ENCODE results near the gene METTL5. TPM values are rescaled to one million over a fixed set of nuclear protein-coding genes. Genes with fewer than 3 reads are reported as not detected.

METTL5 gene
- total and polyA plus RNA-seq, 9 of the 15 experiments (the other 6 are each of a cell fraction or from before 2014, with no cell fraction given) = 149 to 471 (median 224) TPM

GRCh38 chr2:169824373-169825333, at the start of gene METTL5 (continued):
- TF ChIP-seq HINFP (tag; conservative IDR thresholded peaks at IDR 0.05; ENCODE audit: low read depth) (no peak), YY1 (IDR thresholded peaks at IDR 0.05; ENCODE audit: borderline replicate concordance in 1 of 3, control insufficient read depth in 1 of 3, extremely low read depth in 1 of 3, insufficient read depth in 3 of 3, insufficient read length in 1 of 3, insufficient replicate concordance in 2 of 3, low read depth in 1 of 3, low read length in 2 of 3) (peak in 2 of 3 experiments; percentile 70 to 78), FOXK2 (conservative IDR thresholded peaks at IDR 0.05 in 1 of 2, IDR thresholded peaks at IDR 0.05 in 1 of 2; ENCODE audit: low read depth in 2 of 2) (no peak; a peak in 1 of 4 replicates), FOS (IDR thresholded peaks at IDR 0.05; ENCODE audit: extremely low read depth, insufficient read length) (no peak), LCOR (CRISPR knock-in tag; IDR thresholded peaks at IDR 0.05) (peak; percentile 75; the same call in 1 of the 2 replicates), DMBX1 (CRISPR knock-in tag; IDR thresholded peaks at IDR 0.05; ENCODE audit: borderline replicate concordance) (peak; percentile 66), ZKSCAN8 (CRISPR knock-in tag; IDR thresholded peaks at IDR 0.05) (no peak), HDAC8 (tag; IDR thresholded peaks at IDR 0.05) (peak; percentile 32; the same call in 1 of the 2 replicates), PTRF (tag; IDR thresholded peaks at IDR 0.05) (no peak), ZBTB49 (CRISPR knock-in tag; IDR thresholded peaks at IDR 0.05; ENCODE audit: borderline replicate concordance) (no peak; the same call in 1 of the 2 replicates), XRCC5 (IDR thresholded peaks at IDR 0.05; ENCODE audit: low read depth, low read length) (peak; percentile 94), KAT8 (IDR thresholded peaks at IDR 0.05; ENCODE audit: low read depth) (no peak), NBN (IDR thresholded peaks at IDR 0.05; ENCODE audit: low read depth) (peak; percentile 63; the same call in 1 of the 2 replicates), ZNF217 (CRISPR knock-in tag; IDR thresholded peaks at IDR 0.05) (no peak), ATF7 (IDR thresholded peaks at IDR 0.05) (peak; percentile 83), ELF4 (CRISPR knock-in tag; IDR thresholded peaks at IDR 0.05) (no peak), KDM4B (IDR thresholded peaks at IDR 0.05; ENCODE audit: borderline replicate concordance in 2 of 2, low read depth in 1 of 2) (peak in 1 of 2 experiments; percentile 42; a peak in 1 of 4 replicates), CREB3 (tag; conservative IDR thresholded peaks at IDR 0.05; ENCODE audit: low read depth) (peak; percentile 56; the same call in 1 of the 2 replicates), SAFB2 (IDR thresholded peaks at IDR 0.05; ENCODE audit: borderline replicate concordance, low read depth, low read length, severe bottlenecking) (no peak), BRCA1 (IDR thresholded peaks at IDR 0.05) (no peak), BRCA1 (CRISPR knock-in tag; IDR thresholded peaks at IDR 0.05) (no peak), BDP1 (IDR thresholded peaks at IDR 0.05; ENCODE audit: insufficient read depth, insufficient read length) (no peak)

Measured in K562 (cell line).